GM12878 (cell line): ENCODE measurements around the gene FRMD3. TPM values are rescaled to one million over a fixed set of nuclear protein-coding genes. Genes with fewer than 3 reads are reported as not detected.

Source experiments
- ATAC-seq: fragments of 200-7000 bp; cut with Tn5 transposase; 3 replicates; pipeline ENCODE4 v1.9.1; 2020; ENCODE audit warnings: mild to moderate bottlenecking, moderate library complexity
- BruUV-seq: library from RNA; stranded (reverse); fragments of 400-500 nt; replicated peaks from 2 replicates; lab custom pipeline; 2021; lab: Mats Ljungman, UMichigan
- CTCF ChIA-PET: fragments of 300-600 bp; sonication (Branson Sonifier 250); formaldehyde crosslinking; extraction: SDS; loops from one replicate; lab custom pipeline; 2021; ENCODE audit warnings: inconsistent platforms; lab: Yijun Ruan, JAX
- POLR2A ChIA-PET: fragments of 350-600 bp; formaldehyde crosslinking; extraction: SDS; loops from one replicate; lab custom pipeline; 2021; ENCODE audit warnings: inconsistent platforms; lab: Charles Lee
- RAD21 ChIA-PET: fragments of 300-600 bp; sonication (Branson Sonifier 250); formaldehyde crosslinking; loops from one replicate; lab custom pipeline; 2023; ENCODE audit warnings: antibody characterized with exemption; ENCODE audit not compliant: unreplicated experiment; lab: Charles Lee
- SMC1A ChIA-PET: fragments of 300-600 bp; sonication (Branson Sonifier 250); formaldehyde crosslinking; loops from one replicate; lab custom pipeline; 2023; ENCODE audit not compliant: unreplicated experiment, uncharacterized antibody; lab: Charles Lee
- DNase-seq: peaks from one replicate; pipeline ENCODE4 v3.0.0-alpha.2; 2011; ENCODE audit warnings: low read depth, low spot score
- FAIRE-seq: peaks from 3 replicates; lab custom pipeline; 2011; peaks lifted over from hg19 to GRCh38; lab: Jason Lieb, UNC
- H2AFZ ChIP-seq: 2 replicates; pipeline ENCODE4 v1.6.0; 2011; ENCODE audit warnings: low read depth, low read length, control low read depth; ENCODE audit not compliant: control insufficient read depth
- H3K27ac ChIP-seq: 2 replicates; pipeline ENCODE4 v1.5.1; 2011; ENCODE audit warnings: control low read depth; ENCODE audit not compliant: control insufficient read depth, insufficient read depth
- H3K27me3 ChIP-seq, 2 experiments: replicated peaks in 1 of 2; 2 replicates each; pipeline versions ENCODE4 v1.6.0 to v1.6.1; 2011; ENCODE audit warnings: low read length in 1 of 2; ENCODE audit not compliant: control insufficient read depth in 2 of 2, insufficient read depth in 2 of 2
- H3K36me3 ChIP-seq, 2 experiments: 2 replicates each; pipeline ENCODE4 v1.5.1; 2011; ENCODE audit warnings: low read length in 1 of 2; ENCODE audit not compliant: control insufficient read depth in 2 of 2, insufficient read depth in 2 of 2
- H3K4me1 ChIP-seq: 2 replicates; pipeline ENCODE4 v1.6.1; 2011; ENCODE audit warnings: mild to moderate bottlenecking, low read length, moderate library complexity, mixed read lengths; ENCODE audit not compliant: control insufficient read depth, insufficient read depth
- H3K4me2 ChIP-seq: 2 replicates; pipeline ENCODE4 v1.6.0; 2011; ENCODE audit warnings: control low read depth; ENCODE audit not compliant: control insufficient read depth, insufficient read depth
- H3K4me3 ChIP-seq: fragments of 200-600 bp; sonication (generic); 2 replicates; pipeline ENCODE4 v1.5.1; 2016
- H3K79me2 ChIP-seq: 2 replicates; pipeline ENCODE4 v1.6.0; 2011; ENCODE audit warnings: low read length; ENCODE audit not compliant: control insufficient read depth, insufficient read depth
- H3K9ac ChIP-seq: 2 replicates; pipeline ENCODE4 v1.8.0; 2011; ENCODE audit warnings: low read length, control low read depth, mixed read lengths; ENCODE audit not compliant: control insufficient read depth, insufficient read depth
- H3K9me3 ChIP-seq: replicated peaks from 3 replicates; pipeline ENCODE4 v1.5.1; 2011; ENCODE audit warnings: mild to moderate bottlenecking, low read length; ENCODE audit not compliant: control insufficient read depth, insufficient read depth
- H4K20me1 ChIP-seq: 2 replicates; pipeline ENCODE4 v1.6.0; 2011; ENCODE audit not compliant: control insufficient read depth, insufficient read depth
- ASH2L ChIP-seq: fragments of 300-600, 200-600 bp; sonication (generic); IDR thresholded peaks from 2 replicates; pipeline ENCODE4 v1.6.1; 2017; ENCODE audit warnings: low read depth, mild to moderate bottlenecking, borderline replicate concordance
- BACH1 ChIP-seq: fragments of 450-650 bp; IDR thresholded peaks from 2 replicates; pipeline ENCODE4 v1.6.1; 2017; ENCODE audit warnings: mild to moderate bottlenecking, borderline replicate concordance
- CTCF ChIP-seq, 3 experiments: IDR thresholded peaks in 2 of 3; conservative IDR thresholded peaks in 1 of 3; 2 replicates each; pipeline ENCODE4 v1.5.1; 2011; ENCODE audit warnings: low read depth in 3 of 3, low read length in 3 of 3, mild to moderate bottlenecking in 3 of 3, control low read depth in 2 of 3, moderate library complexity in 2 of 3, inconsistent platforms in 1 of 3, mixed read lengths in 1 of 3; ENCODE audit not compliant: control insufficient read depth in 2 of 3, insufficient read depth in 1 of 3; ENCODE audit errors: extremely low read depth in 1 of 3
- DPF2 ChIP-seq: fragments of 450-650 bp; IDR thresholded peaks from 2 replicates; pipeline ENCODE4 v1.6.1; 2017; ENCODE audit warnings: mild to moderate bottlenecking
- KDM1A ChIP-seq: fragments of 200-600 bp; sonication (generic); IDR thresholded peaks from 2 replicates; pipeline ENCODE4 v1.6.1; 2016; ENCODE audit warnings: borderline replicate concordance
- MEF2A ChIP-seq: IDR thresholded peaks from 2 replicates; pipeline ENCODE4 v1.6.1; 2011; ENCODE audit warnings: low read depth, mild to moderate bottlenecking, low read length, moderate library complexity; ENCODE audit not compliant: insufficient read depth
- MTA3 ChIP-seq: IDR thresholded peaks from 2 replicates; pipeline ENCODE4 v1.6.1; 2012; ENCODE audit warnings: low read length, inconsistent platforms, borderline replicate concordance
- MYC ChIP-seq: IDR thresholded peaks from 2 replicates; pipeline ENCODE4 v1.6.1; 2011; ENCODE audit warnings: mild to moderate bottlenecking, low read length, moderate library complexity, inconsistent platforms; ENCODE audit not compliant: insufficient read depth, insufficient replicate concordance, insufficient read length, severe bottlenecking
- NRF1 ChIP-seq: conservative IDR thresholded peaks from 2 replicates; pipeline ENCODE4 v1.6.1; 2011; ENCODE audit warnings: mild to moderate bottlenecking, low read depth, low read length, improper control_type of control experiment
- SMAD5 ChIP-seq: IDR thresholded peaks from 2 replicates; pipeline ENCODE4 v1.6.1; 2016; ENCODE audit warnings: antibody characterized with exemption, low read depth
- SUPT20H ChIP-seq: IDR thresholded peaks from 2 replicates; pipeline ENCODE4 v1.6.1; 2011; ENCODE audit warnings: low read depth, mild to moderate bottlenecking, low read length, moderate library complexity, borderline replicate concordance; ENCODE audit not compliant: control insufficient read depth
- TCF12 ChIP-seq: IDR thresholded peaks from 2 replicates; pipeline ENCODE4 v1.6.1; 2011; ENCODE audit warnings: low read depth, mild to moderate bottlenecking, low read length
- ZNF207 ChIP-seq: fragments of 450-650 bp; IDR thresholded peaks from 2 replicates; pipeline ENCODE4 v1.6.1; 2014; ENCODE audit warnings: antibody characterized with exemption, mild to moderate bottlenecking, borderline replicate concordance
- ZNF274 ChIP-seq: IDR thresholded peaks from one replicate; pipeline ENCODE4 v1.8.0; 2011; ENCODE audit not compliant: insufficient read length, insufficient read depth
- WGBS: methylation state at CpG from one replicate; pipeline ENCODE4 v1.1.6; 2016; ENCODE audit warnings: low lambda C conversion rate; ENCODE audit not compliant: insufficient replicate concordance, insufficient coverage; ENCODE audit errors: missing lambda C conversion rate; 5-methylcytosine and 5-hydroxymethylcytosine counted together
- in situ Hi-C: fragments of 300-500 bp; cut with MboI; formaldehyde crosslinking; loops from 9 replicates; pipeline ENCODE4 v1.14.3; 2018; ENCODE audit warnings: mixed read lengths
- intact Hi-C: fragments of 100-400 bp; cut with micrococcal nuclease; formaldehyde crosslinking; loops from one replicate; pipeline ENCODE4 v1.14.2; 2022; ENCODE audit not compliant: unreplicated experiment
- polyA plus RNA-seq, 11 experiments: library from polyadenylated mRNA; depleted of rRNA in 4 of 11; unstranded in 6 of 11; stranded (reverse) in 5 of 11; fragments of >200 nt; fragmentation: Nextera tagmentation in 4 of 11; fragmentation: Illumina TruSeq in 1 of 11; extraction: Ambion mirVana in 4 of 11; extraction: Trizol in 1 of 11; gene quantifications; 1 replicate in 1 of 11; 2 replicates in 10 of 11; pipeline versions ENCODE4 v1.2.1 to v1.2.3, GENCODE V29; 2011 to 2016; ENCODE audit warnings: inconsistent platforms in 2 of 11, missing spikeins in 2 of 11, low read depth in 1 of 11
- total RNA-seq, 4 experiments: library from RNA; depleted of rRNA in 3 of 4; stranded (reverse); fragments of >200 nt in 3 of 4; fragmentation: Illumina TruSeq in 1 of 4; extraction: Trizol in 1 of 4; gene quantifications; 2 replicates each; pipeline versions ENCODE4 v1.2.1 to v1.2.3, GENCODE V29; 2013 to 2021

The FRMD3 gene
- total and polyA plus RNA-seq, 10 of the 15 experiments (the other 5 are each of a cell fraction or from before 2014, with no cell fraction given) = 0.04 to 0.68 (median 0.21) TPM; not detected in 1

- no peak overlapping the region for H3K4me2 ChIP-seq
- BruUV-seq = no TSS peak
- H3K27me3 ChIP-seq = no peaks in the 10 kb centered on the region
- in situ Hi-C loops = no loop called here
- no peak overlapping the region for H2AFZ ChIP-seq
- ChIA-PET SMC1A (no interaction called here), POLR2A (no interaction called here), RAD21 (no interaction called here), CTCF (interaction anchor here (1.2 kb wide), 1 partner anchor 133 kb away, joined by 3 read pairs; no protein-coding TSS in a partner anchor)
- H3K9ac ChIP-seq = no peak overlapping the region
- no peaks in the 10 kb centered on the region for H4K20me1 ChIP-seq
- no peaks in the 10 kb centered on the region for H3K36me3 ChIP-seq
- no peaks in the 10 kb centered on the region for H3K79me2 ChIP-seq
- no peak overlapping the region for H3K4me3 ChIP-seq
- intact Hi-C loops = no loop called here
- FAIRE-seq (no peak), DNase-seq (no peak), ATAC-seq (no peak)
- WGBS = 61% methylated on average over 6 of the region's 6 CpGs
- no peaks in the 10 kb centered on the region; the same call in 2 of the 3 replicates for H3K9me3 ChIP-seq
- no peak overlapping the region for H3K27ac ChIP-seq
- TF ChIP-seq CTCF (IDR thresholded peaks at IDR 0.05 in 2 of 3, conservative IDR thresholded peaks at IDR 0.05 in 1 of 3; ENCODE audit: control insufficient read depth in 2 of 3, extremely low read depth in 1 of 3, insufficient read depth in 1 of 3, low read depth in 3 of 3, low read length in 3 of 3) = no peak
- TF ChIP-seq BACH1 = no peak
- TF ChIP-seq MEF2A = no peak
- no peak for TF ChIP-seq DPF2
- TF ChIP-seq TCF12 = no peak
- TF ChIP-seq NRF1 = no peak
- TF ChIP-seq KDM1A = no peak
- TF ChIP-seq ASH2L = no peak
- no peak for TF ChIP-seq ZNF274
- no peak for TF ChIP-seq SMAD5
- TF ChIP-seq MTA3 = no peak
- no peak for TF ChIP-seq SUPT20H
- no peak for TF ChIP-seq MYC
- no peak for TF ChIP-seq ZNF207
- no peaks in the 10 kb centered on the region for H3K4me1 ChIP-seq
These were observed 71.8 kb downstream of the FRMD3 start for GRCh38 chr9:83466351-83466750.
